ENCODE measurements around the gene SPATA20.

Gene SPATA20

GRCh38 chr17:50520483-50520882 is 26.5 kb upstream of the SPATA20 start:
- no peak for DNase-seq

GRCh38 chr17:50521514-50521913 is 25.5 kb upstream of the SPATA20 start:
- no peak for DNase-seq

GRCh38 chr17:50522766-50523165 is 24.2 kb upstream of the SPATA20 start:
- no peak for DNase-seq

- no peak for DNase-seq
These were observed 23.8 kb upstream of the SPATA20 start for GRCh38 chr17:50523208-50523607.

- DNase-seq: no peak
These were observed 22.1 kb upstream of the SPATA20 start for GRCh38 chr17:50524838-50525237.

- no peak for DNase-seq
These were observed 19.7 kb upstream of the SPATA20 start for GRCh38 chr17:50527155-50527762.

GRCh38 chr17:50527949-50528474 is 19.0 kb upstream of the SPATA20 start:
- no peak for DNase-seq

GRCh38 chr17:50529849-50530248 is 17.1 kb upstream of the SPATA20 start:
- no peak for DNase-seq

GRCh38 chr17:50531428-50532025 is 15.4 kb upstream of the SPATA20 start:
- no peak for DNase-seq

GRCh38 chr17:50532452-50533024 is 14.4 kb upstream of the SPATA20 start, which contains the start of gene EPN3:
Gene EPN3, plus strand, starts transcription at chr17:50532735. Its CDS starts 3,822 bp downstream, at chr17:50536557.
- no peak for DNase-seq

GRCh38 chr17:50533185-50533584 is 13.8 kb upstream of the SPATA20 start:
- DNase-seq: no peak

- no peak for DNase-seq
These were observed 13.2 kb upstream of the SPATA20 start for GRCh38 chr17:50533720-50534148.

- DNase-seq: no peak
These were observed 12.6 kb upstream of the SPATA20 start for GRCh38 chr17:50534222-50534978.

- DNase-seq: no peak
These were observed 12.0 kb upstream of the SPATA20 start for GRCh38 chr17:50534979-50535326.

- no peak for DNase-seq
These were observed 11.6 kb upstream of the SPATA20 start for GRCh38 chr17:50535407-50535806.

GRCh38 chr17:50536683-50537646 is 10.0 kb upstream of the SPATA20 start:
- no peak for DNase-seq

- no peak for DNase-seq
These were observed 9.0 kb upstream of the SPATA20 start for GRCh38 chr17:50537721-50538548.

GRCh38 chr17:50538549-50539410 is 8.2 kb upstream of the SPATA20 start:
- DNase-seq: no peak

- DNase-seq: no peak
These were observed 7.0 kb upstream of the SPATA20 start for GRCh38 chr17:50539762-50540559.

Measured in activated CD4-positive, CD25-positive, alpha-beta regulatory T cell (primary cell).